Measurements from ENCODE around the gene L3MBTL1. TPM values are rescaled to one million over a fixed set of nuclear protein-coding genes. Genes with fewer than 3 reads are reported as not detected.
A peak's percentile ranks its signal among the peaks of the same experiment; 100 is the strongest.

The L3MBTL1 gene
- total RNA-seq, 3 donors from 2014 or later (not counting 1 experiment from before 2014, with no cell fraction given): 15.4 to 17.1 (median 17.0) TPM

GRCh38 chr20:43544501-43544900 lies 37.0 kb downstream of the L3MBTL1 start:
- Mint-ChIP-seq H3K27me3 (ENCODE audit: low read depth in 2 of 2) (no peaks in the 10 kb centered on the region), H3K4me3 (no peak overlapping the region), H3K4me1 (no peaks in the 10 kb centered on the region), H3K36me3 (no peaks in the 10 kb centered on the region), H3K27ac (no peak overlapping the region), H3K9me3 (no peaks in the 10 kb centered on the region)
- no peaks in the 10 kb centered on the region for H3K4me1 ChIP-seq (ENCODE audit: control insufficient read depth, insufficient read depth, low read length)
- H3K27me3 ChIP-seq (ENCODE audit: control insufficient read depth, insufficient read depth, low read length): no peaks in the 10 kb centered on the region
- ATAC-seq (no peak), DNase-seq (no peak)
- H3K27ac ChIP-seq (ENCODE audit: low read length): no peak overlapping the region
- WGBS (ENCODE audit: insufficient coverage): 93% methylated on average over 9 of the region's 9 CpGs
- intact Hi-C loops (cut with micrococcal nuclease): no loop called here
- no peaks in the 10 kb centered on the region for H3K36me3 ChIP-seq (ENCODE audit: control insufficient read depth, insufficient read depth, low read length)
- H3K9me3 ChIP-seq (ENCODE audit: control insufficient read depth, insufficient read depth, low read length): no peaks in the 10 kb centered on the region
- H3K4me3 ChIP-seq (ENCODE audit: low read length): no peak overlapping the region
- TF ChIP-seq CTCF (IDR thresholded peaks at IDR 0.05): no peak

DNA sequence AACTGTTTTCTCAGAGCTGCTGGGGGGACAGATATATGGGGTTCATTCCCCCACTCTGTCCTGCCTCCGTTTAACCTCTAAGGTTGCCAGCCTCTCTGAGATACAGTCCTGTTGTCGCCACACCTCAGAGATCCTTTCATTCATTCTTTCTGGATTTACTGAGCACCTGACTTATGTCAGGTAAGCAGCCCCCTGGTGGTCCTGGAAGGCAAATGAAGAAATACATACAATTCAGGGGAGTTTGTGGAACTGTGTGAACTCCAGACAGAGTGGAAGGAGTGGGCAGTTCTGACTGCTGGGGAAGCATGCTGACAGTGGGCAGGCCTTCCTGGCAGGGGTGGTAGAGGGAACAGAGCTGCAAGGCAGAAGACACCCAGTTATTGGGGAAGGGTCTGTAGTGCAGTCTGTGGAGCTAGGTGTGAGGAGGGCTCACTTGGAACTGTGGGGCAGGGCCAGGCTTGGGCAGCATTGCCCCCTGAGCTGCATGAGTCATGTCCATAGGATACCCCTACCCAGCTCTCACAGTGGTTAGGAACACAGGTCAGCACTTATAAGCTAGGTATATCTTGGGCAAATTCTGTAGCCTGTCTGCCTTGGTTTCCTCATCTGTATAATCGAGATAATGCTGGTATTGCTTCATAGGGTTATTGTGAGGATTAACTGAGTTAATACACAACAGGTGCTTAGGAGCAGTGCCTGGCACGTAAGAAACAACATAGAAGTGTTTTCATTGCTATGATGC lies 38.5 kb downstream of the L3MBTL1 start:
- no peaks in the 10 kb centered on the region for H3K9me3 Mint-ChIP-seq
- no peak overlapping the region for H3K4me3 Mint-ChIP-seq
- no peaks in the 10 kb centered on the region for H3K4me1 Mint-ChIP-seq
- ATAC-seq (peak in 1 of 3 donors; percentile 29), DNase-seq (no peak)
- H3K27ac ChIP-seq (ENCODE audit: low read length): no peak overlapping the region
- TF ChIP-seq CTCF (IDR thresholded peaks at IDR 0.05): no peak
- H3K36me3 Mint-ChIP-seq: no peaks in the 10 kb centered on the region
- WGBS (ENCODE audit: insufficient coverage): 93% methylated on average over 4 of the region's 4 CpGs
- H3K27me3 Mint-ChIP-seq (ENCODE audit: low read depth in 2 of 2): no peaks in the 10 kb centered on the region
- H3K27me3 ChIP-seq (ENCODE audit: control insufficient read depth, insufficient read depth, low read length): no peaks in the 10 kb centered on the region
- no peak overlapping the region for H3K4me3 ChIP-seq (ENCODE audit: low read length)
- no peak overlapping the region for H3K27ac Mint-ChIP-seq
- no peaks in the 10 kb centered on the region for H3K4me1 ChIP-seq (ENCODE audit: control insufficient read depth, insufficient read depth, low read length)
- no peaks in the 10 kb centered on the region for H3K9me3 ChIP-seq (ENCODE audit: control insufficient read depth, insufficient read depth, low read length)
- H3K36me3 ChIP-seq (ENCODE audit: control insufficient read depth, insufficient read depth, low read length): no peaks in the 10 kb centered on the region
- intact Hi-C loops (cut with micrococcal nuclease): no loop called here

GRCh38 chr20:43548273-43548880 lies 40.9 kb downstream of the L3MBTL1 start:
- H3K27ac Mint-ChIP-seq: no peak overlapping the region
- DNase-seq (no peak), ATAC-seq (no peak)
- H3K36me3 ChIP-seq (ENCODE audit: control insufficient read depth, insufficient read depth, low read length): no peaks in the 10 kb centered on the region
- WGBS (ENCODE audit: insufficient coverage): 65% methylated on average over 5 of the region's 5 CpGs
- no peaks in the 10 kb centered on the region for H3K9me3 ChIP-seq (ENCODE audit: control insufficient read depth, insufficient read depth, low read length)
- no peaks in the 10 kb centered on the region for H3K4me1 ChIP-seq (ENCODE audit: control insufficient read depth, insufficient read depth, low read length)
- H3K27me3 ChIP-seq (ENCODE audit: control insufficient read depth, insufficient read depth, low read length): no peaks in the 10 kb centered on the region
- no peak overlapping the region for H3K4me3 Mint-ChIP-seq
- no peaks in the 10 kb centered on the region for H3K9me3 Mint-ChIP-seq
- no peaks in the 10 kb centered on the region for H3K27me3 Mint-ChIP-seq (ENCODE audit: low read depth in 2 of 2)
- H3K27ac ChIP-seq (ENCODE audit: low read length): no peak overlapping the region
- no peak for TF ChIP-seq CTCF (IDR thresholded peaks at IDR 0.05)
- no peaks in the 10 kb centered on the region for H3K36me3 Mint-ChIP-seq
- H3K4me1 Mint-ChIP-seq: no peaks in the 10 kb centered on the region
- intact Hi-C loops (cut with micrococcal nuclease): no loop called here
- H3K4me3 ChIP-seq (ENCODE audit: low read length): no peak overlapping the region
